Measurements from ENCODE around the gene PARVG.
A peak's percentile ranks its signal among the peaks of the same experiment; 100 is the strongest.

The PARVG gene
- 24.6 to 262 (median 118) reads per million in 9 experiments for total RNA-seq

- Mint-ChIP-seq H3K27me3 (no peaks in the 10 kb centered on the region), H3K36me3 (ENCODE audit: insufficient read depth) (peaks cover 11% of the 10 kb centered on the region), H3K4me3 (peak within 1 kb of the TSS; percentile 76 to 83), H3K4me1 (ENCODE audit: low read depth in 2 of 2) (peaks cover 25 to 30% of the 10 kb centered on the region in 2 donors), H3K9me3 (no peaks in the 10 kb centered on the region), H3K27ac (peak within 1 kb of the TSS; percentile 91 to 95)
- peak; percentile 51 to 56 (median 55) for DNase-seq
- ATAC-seq (replicated peaks) = peak; percentile 47
Measured at GRCh38 chr22:44180706-44181032, at the start of gene PARVG. PARVG (plus strand) TSS chr22:44180925; CDS start chr22:44183330, 2,405 bp downstream.

DNA sequence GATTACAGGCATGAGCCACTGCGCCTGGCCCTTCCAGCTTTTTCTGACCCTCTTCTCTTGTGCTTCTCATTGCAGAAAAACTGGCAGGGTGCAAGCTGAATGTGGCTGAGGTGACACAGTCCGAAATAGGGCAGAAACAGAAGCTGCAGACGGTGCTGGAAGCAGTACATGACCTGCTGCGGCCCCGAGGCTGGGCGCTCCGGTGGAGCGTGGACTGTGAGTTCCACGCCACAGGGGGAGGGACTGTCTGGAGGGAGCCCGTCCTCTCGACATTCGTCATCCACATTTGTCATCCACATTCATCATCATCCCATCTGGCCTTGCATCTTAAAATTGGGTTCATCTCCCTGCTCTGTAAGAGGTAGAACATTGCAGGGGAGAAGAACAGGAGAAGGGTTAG lies 49.3 kb upstream of the PARVG start:
- no peak overlapping the region for H3K4me3 Mint-ChIP-seq
- peaks cover 0 to 9% of the 10 kb centered on the region in 2 donors for H3K9me3 Mint-ChIP-seq
- H3K27ac Mint-ChIP-seq = no peak overlapping the region
- H3K27me3 Mint-ChIP-seq = no peaks in the 10 kb centered on the region
- peaks cover 3% of the 10 kb centered on the region for H3K36me3 Mint-ChIP-seq (ENCODE audit: insufficient read depth)
- DNase-seq (no peak), ATAC-seq (replicated peaks) (no peak)
- peaks cover 0 to 3% of the 10 kb centered on the region in 2 donors for H3K4me1 Mint-ChIP-seq (ENCODE audit: low read depth in 2 of 2)

GRCh38 chr22:44131989-44132685 lies 48.6 kb upstream of the PARVG start:
- Mint-ChIP-seq H3K4me1 (ENCODE audit: low read depth in 2 of 2) (peaks cover 0 to 3% of the 10 kb centered on the region in 2 donors), H3K4me3 (no peak overlapping the region), H3K36me3 (ENCODE audit: insufficient read depth) (peaks cover 5% of the 10 kb centered on the region), H3K27ac (no peak overlapping the region), H3K27me3 (no peaks in the 10 kb centered on the region), H3K9me3 (peaks cover 2 to 15% of the 10 kb centered on the region in 2 donors)
- ATAC-seq (replicated peaks) (no peak), DNase-seq (no peak)

- H3K4me1 Mint-ChIP-seq (ENCODE audit: low read depth in 2 of 2) = no peaks in the 10 kb centered on the region
- H3K36me3 Mint-ChIP-seq (ENCODE audit: insufficient read depth) = peaks cover 5% of the 10 kb centered on the region
- ATAC-seq (replicated peaks) = no peak
- H3K27me3 Mint-ChIP-seq = no peaks in the 10 kb centered on the region
- H3K9me3 Mint-ChIP-seq = peaks cover 3 to 16% of the 10 kb centered on the region in 2 donors
- no peak overlapping the region for H3K27ac Mint-ChIP-seq
- no peak overlapping the region for H3K4me3 Mint-ChIP-seq
- no peak for DNase-seq
Measured at GRCh38 chr22:44132724-44133123, 48.0 kb upstream of the PARVG start.

DNA sequence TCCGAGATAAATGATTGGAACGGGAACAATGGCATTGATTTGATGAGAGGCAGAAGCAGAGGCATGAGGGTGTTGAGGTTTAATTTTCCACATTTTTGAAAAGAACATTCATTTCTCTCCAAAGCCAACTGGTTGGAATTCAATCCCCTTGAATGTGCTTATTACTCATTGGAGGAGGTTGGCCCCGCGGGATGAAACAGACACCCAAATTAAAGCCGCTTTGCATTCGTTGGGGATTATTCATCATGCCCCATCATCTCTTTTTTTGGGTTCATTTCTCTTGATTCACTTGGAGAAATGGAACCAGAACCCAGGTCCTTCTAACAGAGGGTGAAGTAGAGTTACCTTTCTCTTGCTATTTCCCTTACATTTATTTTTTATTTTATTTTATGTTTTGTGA lies 47.6 kb upstream of the PARVG start:
- no peak overlapping the region for H3K4me3 Mint-ChIP-seq
- no peaks in the 10 kb centered on the region for H3K4me1 Mint-ChIP-seq (ENCODE audit: low read depth in 2 of 2)
- ATAC-seq (replicated peaks) (no peak), DNase-seq (no peak)
- peaks cover 3 to 16% of the 10 kb centered on the region in 2 donors for H3K9me3 Mint-ChIP-seq
- H3K27me3 Mint-ChIP-seq = no peaks in the 10 kb centered on the region
- no peak overlapping the region for H3K27ac Mint-ChIP-seq
- H3K36me3 Mint-ChIP-seq (ENCODE audit: insufficient read depth) = peaks cover 5% of the 10 kb centered on the region

GRCh38 chr22:44133901-44134571 lies 46.7 kb upstream of the PARVG start:
- Mint-ChIP-seq H3K9me3 (peaks cover 3 to 16% of the 10 kb centered on the region in 2 donors), H3K27ac (no peak overlapping the region), H3K4me3 (no peak overlapping the region), H3K4me1 (ENCODE audit: low read depth in 2 of 2) (no peaks in the 10 kb centered on the region), H3K27me3 (no peaks in the 10 kb centered on the region), H3K36me3 (ENCODE audit: insufficient read depth) (peaks cover 5% of the 10 kb centered on the region)
- DNase-seq (no peak), ATAC-seq (replicated peaks) (no peak)

GRCh38 chr22:44136112-44136511 lies 44.6 kb upstream of the PARVG start:
- DNase-seq (no peak), ATAC-seq (replicated peaks) (no peak)
- peaks cover 3 to 16% of the 10 kb centered on the region in 2 donors for H3K9me3 Mint-ChIP-seq
- H3K27ac Mint-ChIP-seq = peak overlapping the region in 1 of 2 donors; percentile 51
- no peaks in the 10 kb centered on the region for H3K4me1 Mint-ChIP-seq (ENCODE audit: low read depth in 2 of 2)
- peaks cover 2% of the 10 kb centered on the region for H3K36me3 Mint-ChIP-seq (ENCODE audit: insufficient read depth)
- no peaks in the 10 kb centered on the region for H3K27me3 Mint-ChIP-seq
- no peak overlapping the region for H3K4me3 Mint-ChIP-seq

DNA sequence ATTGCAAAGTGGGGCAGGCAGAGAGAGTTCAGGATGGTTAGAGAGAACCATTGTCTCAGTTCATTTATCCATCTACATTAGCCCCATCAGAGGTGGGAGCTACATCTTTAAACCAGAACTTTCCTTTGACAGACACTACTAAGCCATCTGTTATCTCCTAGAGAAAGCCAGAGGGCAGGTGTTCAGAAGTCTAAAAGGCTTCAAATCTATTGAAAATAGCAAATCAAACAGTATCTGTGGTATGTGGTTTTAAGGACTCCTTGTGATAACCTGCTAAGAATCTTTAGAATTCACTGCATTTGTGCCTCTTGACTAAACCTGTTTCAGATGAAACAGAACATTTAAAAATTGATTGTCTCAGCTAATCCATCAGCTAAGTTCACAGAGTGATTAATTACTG lies 43.9 kb upstream of the PARVG start:
- DNase-seq (no peak), ATAC-seq (replicated peaks) (no peak)
- peak overlapping the region in 1 of 2 donors; percentile 51 for H3K27ac Mint-ChIP-seq
- H3K4me1 Mint-ChIP-seq (ENCODE audit: low read depth in 2 of 2) = no peaks in the 10 kb centered on the region
- no peaks in the 10 kb centered on the region for H3K27me3 Mint-ChIP-seq
- no peak overlapping the region for H3K4me3 Mint-ChIP-seq
- H3K36me3 Mint-ChIP-seq (ENCODE audit: insufficient read depth) = peaks cover 8% of the 10 kb centered on the region
- peaks cover 3 to 16% of the 10 kb centered on the region in 2 donors for H3K9me3 Mint-ChIP-seq

- peaks cover 8% of the 10 kb centered on the region for H3K36me3 Mint-ChIP-seq (ENCODE audit: insufficient read depth)
- H3K4me3 Mint-ChIP-seq = no peak overlapping the region
- no peaks in the 10 kb centered on the region for H3K4me1 Mint-ChIP-seq (ENCODE audit: low read depth in 2 of 2)
- H3K9me3 Mint-ChIP-seq = peaks cover 3 to 16% of the 10 kb centered on the region in 2 donors
- ATAC-seq (replicated peaks) = no peak
- no peaks in the 10 kb centered on the region for H3K27me3 Mint-ChIP-seq
- no peak for DNase-seq
- no peak overlapping the region for H3K27ac Mint-ChIP-seq
Measured at GRCh38 chr22:44137415-44137814, 43.3 kb upstream of the PARVG start.

DNA sequence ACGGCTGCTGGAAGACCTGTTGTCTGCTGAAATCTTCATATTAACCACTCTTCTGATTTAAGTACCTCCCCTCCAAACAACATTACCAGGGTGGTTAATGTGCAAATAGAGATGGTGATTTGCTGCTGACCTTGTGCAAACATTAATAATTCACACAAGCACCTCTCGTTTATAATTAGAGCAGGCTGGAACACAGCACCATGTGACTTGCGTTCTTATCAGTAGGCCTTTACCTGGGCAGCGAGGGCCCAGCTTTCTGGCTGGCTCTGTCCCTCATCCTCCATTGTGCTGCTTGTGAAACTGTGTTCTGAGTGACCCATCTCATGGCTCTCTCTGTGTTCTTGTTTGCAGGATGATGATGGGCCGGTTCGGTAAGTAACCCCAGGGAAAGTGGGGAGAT lies 41.0 kb upstream of the PARVG start:
- Mint-ChIP-seq H3K9me3 (peaks cover 3 to 16% of the 10 kb centered on the region in 2 donors), H3K27me3 (no peaks in the 10 kb centered on the region), H3K27ac (no peak overlapping the region), H3K36me3 (ENCODE audit: insufficient read depth) (peaks cover 8% of the 10 kb centered on the region), H3K4me1 (ENCODE audit: low read depth in 2 of 2) (no peaks in the 10 kb centered on the region), H3K4me3 (no peak overlapping the region)
- DNase-seq = no peak
- ATAC-seq (replicated peaks) = no peak

DNA sequence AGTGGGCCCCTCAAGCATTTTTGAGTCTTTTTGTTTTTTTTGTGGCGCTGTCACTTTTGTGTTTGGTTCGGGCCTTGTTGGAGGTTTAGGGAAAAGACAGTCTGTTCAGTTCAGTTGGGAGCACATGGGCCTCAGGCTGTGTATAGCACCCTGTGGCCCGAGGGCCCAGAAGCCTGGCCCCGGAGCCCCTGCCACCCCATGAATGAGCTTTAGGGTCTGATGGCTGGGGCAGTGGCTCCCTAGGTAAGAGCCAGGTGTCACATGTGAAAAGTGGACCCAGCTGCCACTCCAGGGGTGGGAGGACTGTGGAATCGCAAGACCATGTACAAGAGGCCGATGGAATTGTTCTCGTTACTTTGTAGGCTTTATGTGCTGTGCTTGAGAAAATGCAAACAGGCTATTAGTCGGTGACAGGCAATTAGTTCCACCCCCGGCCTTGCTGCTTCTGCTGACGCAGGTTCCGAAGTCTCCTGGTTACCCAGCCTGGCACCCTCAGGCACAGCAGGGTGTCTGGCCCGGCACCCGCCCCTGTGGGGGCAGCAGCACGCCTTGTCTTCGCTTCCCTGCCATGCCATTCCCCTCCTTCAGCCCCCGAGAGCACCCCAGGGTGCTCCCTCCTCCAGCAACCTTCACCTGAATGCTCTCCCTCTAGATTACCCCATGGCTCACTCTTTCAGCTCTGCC lies 38.2 kb upstream of the PARVG start:
- H3K27me3 Mint-ChIP-seq = no peaks in the 10 kb centered on the region
- H3K9me3 Mint-ChIP-seq = peaks cover 0 to 2% of the 10 kb centered on the region in 2 donors
- DNase-seq (no peak), ATAC-seq (replicated peaks) (no peak)
- H3K4me3 Mint-ChIP-seq = no peak overlapping the region
- peaks cover 6% of the 10 kb centered on the region for H3K36me3 Mint-ChIP-seq (ENCODE audit: insufficient read depth)
- peak overlapping the region in 1 of 2 donors; percentile 82 for H3K27ac Mint-ChIP-seq
- no peaks in the 10 kb centered on the region for H3K4me1 Mint-ChIP-seq (ENCODE audit: low read depth in 2 of 2)

DNA sequence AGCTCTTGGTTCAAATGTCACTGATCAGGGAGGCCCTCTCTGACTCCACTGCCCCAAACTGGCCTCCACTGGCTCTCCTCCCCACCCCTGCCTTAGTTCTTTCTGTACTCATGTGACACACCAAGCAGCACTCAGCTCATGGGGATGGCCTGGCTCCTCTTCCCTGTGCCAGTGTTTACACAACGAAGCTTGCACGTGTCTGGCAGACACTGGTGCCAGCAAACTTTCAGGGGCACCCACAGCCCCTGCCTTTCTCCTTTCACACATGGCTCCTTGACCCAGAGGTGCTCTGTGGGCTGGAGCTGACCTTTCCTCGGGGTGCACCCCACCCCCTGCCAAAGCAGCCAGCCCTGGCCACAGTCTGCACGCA lies 37.6 kb upstream of the PARVG start:
- no peak for ATAC-seq (replicated peaks)
- no peaks in the 10 kb centered on the region for H3K9me3 Mint-ChIP-seq
- no peak overlapping the region for H3K4me3 Mint-ChIP-seq
- no peak for DNase-seq
- H3K36me3 Mint-ChIP-seq (ENCODE audit: insufficient read depth) = peaks cover 6% of the 10 kb centered on the region
- peak overlapping the region in 1 of 2 donors; percentile 82 for H3K27ac Mint-ChIP-seq
- no peaks in the 10 kb centered on the region for H3K27me3 Mint-ChIP-seq
- no peaks in the 10 kb centered on the region for H3K4me1 Mint-ChIP-seq (ENCODE audit: low read depth in 2 of 2)

- no peak for DNase-seq
- Mint-ChIP-seq H3K36me3 (ENCODE audit: insufficient read depth) (peaks cover 6% of the 10 kb centered on the region), H3K4me1 (ENCODE audit: low read depth in 2 of 2) (no peaks in the 10 kb centered on the region), H3K4me3 (no peak overlapping the region), H3K27ac (peak overlapping the region in 1 of 2 donors; percentile 82), H3K9me3 (no peaks in the 10 kb centered on the region), H3K27me3 (no peaks in the 10 kb centered on the region)
- ATAC-seq (replicated peaks) = no peak
Measured at GRCh38 chr22:44143579-44143978, 37.1 kb upstream of the PARVG start.
